ENCODE data around the gene CD180.

The CD180 gene

DNA sequence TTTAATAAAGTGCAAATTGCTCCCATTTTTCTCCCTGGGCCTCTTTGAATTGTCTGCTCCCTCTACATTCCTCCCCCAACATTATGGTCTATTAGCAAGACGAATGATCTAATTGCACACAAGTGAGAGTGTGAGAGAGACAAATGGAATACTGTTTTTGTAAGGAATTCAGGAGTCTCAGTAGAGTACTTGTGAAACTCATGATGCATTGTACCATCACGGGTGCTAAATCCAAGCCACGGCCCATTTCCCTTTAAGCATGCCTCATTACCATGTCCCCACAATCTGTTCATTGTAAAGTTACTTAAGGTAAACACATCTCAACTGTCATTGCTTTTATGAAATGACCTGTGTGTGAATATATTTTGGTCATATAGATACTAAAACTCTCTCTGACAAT lies 62.8 kb downstream of the CD180 start:
- Histone ChIP-seq H2BK120ac (ENCODE audit: low read depth, low read length) (no peak overlapping the region), H3K4ac (ENCODE audit: low read length) (no peak overlapping the region), H2AFZ (ENCODE audit: low read length) (no peak overlapping the region), H3K4me2 (ENCODE audit: insufficient read depth, low read length, poor library complexity, severe bottlenecking) (no peak overlapping the region), H2BK12ac (ENCODE audit: low read length) (no peak overlapping the region), H3K18ac (ENCODE audit: low read length) (no peak overlapping the region), H4K91ac (ENCODE audit: low read depth, low read length, poor library complexity) (no peak overlapping the region), H3K27me3 (ENCODE audit: control insufficient read depth in 3 of 3, insufficient read depth in 3 of 3, low read depth in 1 of 3, low read length in 3 of 3) (no peaks in the 10 kb centered on the region), H3K9me3 (replicated peaks in 1 of 2; ENCODE audit: control insufficient read depth in 2 of 2, insufficient read depth in 1 of 2, low read depth in 1 of 2, low read length in 2 of 2) (no peaks in the 10 kb centered on the region), H3K23ac (ENCODE audit: low read depth, low read length, poor library complexity) (no peak overlapping the region), H3K4me1 (ENCODE audit: control insufficient read depth in 2 of 2, insufficient read depth in 1 of 2, low read depth in 1 of 2, low read length in 2 of 2) (no peaks in the 10 kb centered on the region), H3K9ac (ENCODE audit: low read depth, low read length, poor library complexity) (no peak overlapping the region), H3K14ac (ENCODE audit: low read length) (no peak overlapping the region), H2BK5ac (ENCODE audit: low read length) (no peak overlapping the region), H2BK15ac (ENCODE audit: low read length) (no peak overlapping the region), H4K8ac (ENCODE audit: low read depth, low read length) (no peak overlapping the region), H3K4me3 (ENCODE audit: low read length in 2 of 2) (no peak overlapping the region), H3K79me1 (ENCODE audit: low read depth, low read length) (no peaks in the 10 kb centered on the region), H3K27ac (replicated peaks; ENCODE audit: low read length) (no peak overlapping the region), H3K36me3 (replicated peaks in 1 of 2; ENCODE audit: control insufficient read depth in 2 of 2, insufficient read depth in 2 of 2, low read length in 2 of 2) (no peaks in the 10 kb centered on the region), H2AK5ac (ENCODE audit: low read depth, low read length) (no peak overlapping the region)
- DNase-seq (ENCODE audit: low spot score), result no peak
- no CpG with 5 or more reads among the region's 3 CpGs for WGBS, 2 donors (ENCODE audit: extremely low coverage in 2 of 2, insufficient read length in 2 of 2, insufficient replicate concordance in 1 of 2)

DNA sequence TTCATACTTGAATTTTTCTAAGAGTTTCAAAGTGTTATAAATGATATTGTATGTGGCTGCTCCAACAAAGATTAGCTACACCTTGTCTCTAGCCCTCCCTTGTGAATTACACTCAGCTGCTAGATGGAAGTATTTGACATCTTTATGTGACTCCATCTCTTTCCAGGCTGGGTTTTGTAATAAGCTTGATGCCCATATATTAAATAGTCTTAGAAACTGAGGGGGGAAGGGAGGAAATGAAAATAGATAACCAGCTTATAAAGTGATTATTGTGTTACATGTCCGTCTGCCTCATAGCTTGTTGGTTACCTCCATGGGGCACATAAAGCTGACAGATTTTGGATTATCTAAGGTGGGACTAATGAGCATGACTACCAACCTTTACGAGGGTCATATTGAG lies 63.4 kb downstream of the CD180 start:
- H3K14ac ChIP-seq (ENCODE audit: low read length), result no peak overlapping the region
- no peak overlapping the region for H2AK5ac ChIP-seq (ENCODE audit: low read depth, low read length)
- H3K36me3 ChIP-seq (replicated peaks in 1 of 2; ENCODE audit: control insufficient read depth in 2 of 2, insufficient read depth in 2 of 2, low read length in 2 of 2), result no peaks in the 10 kb centered on the region
- H2AFZ ChIP-seq (ENCODE audit: low read length), result no peak overlapping the region
- no peak overlapping the region for H3K4me2 ChIP-seq (ENCODE audit: insufficient read depth, low read length, poor library complexity, severe bottlenecking)
- no peak for DNase-seq (ENCODE audit: low spot score)
- no peaks in the 10 kb centered on the region for H3K4me1 ChIP-seq (ENCODE audit: control insufficient read depth in 2 of 2, insufficient read depth in 1 of 2, low read depth in 1 of 2, low read length in 2 of 2)
- no peak overlapping the region for H3K9ac ChIP-seq (ENCODE audit: low read depth, low read length, poor library complexity)
- no peak overlapping the region for H2BK12ac ChIP-seq (ENCODE audit: low read length)
- no peak overlapping the region for H2BK120ac ChIP-seq (ENCODE audit: low read depth, low read length)
- H3K4ac ChIP-seq (ENCODE audit: low read length), result no peak overlapping the region
- no CpG with 5 or more reads among the region's 2 CpGs for WGBS, 2 donors (ENCODE audit: extremely low coverage in 2 of 2, insufficient read length in 2 of 2, insufficient replicate concordance in 1 of 2)
- H3K9me3 ChIP-seq (replicated peaks in 1 of 2; ENCODE audit: control insufficient read depth in 2 of 2, insufficient read depth in 1 of 2, low read depth in 1 of 2, low read length in 2 of 2), result no peaks in the 10 kb centered on the region
- no peak overlapping the region for H3K27ac ChIP-seq (replicated peaks; ENCODE audit: low read length)
- no peak overlapping the region for H3K23ac ChIP-seq (ENCODE audit: low read depth, low read length, poor library complexity)
- no peak overlapping the region for H4K91ac ChIP-seq (ENCODE audit: low read depth, low read length, poor library complexity)
- H3K27me3 ChIP-seq (ENCODE audit: control insufficient read depth in 3 of 3, insufficient read depth in 3 of 3, low read depth in 1 of 3, low read length in 3 of 3), result no peaks in the 10 kb centered on the region
- H3K4me3 ChIP-seq (ENCODE audit: low read length in 2 of 2), result no peak overlapping the region
- no peaks in the 10 kb centered on the region for H3K79me1 ChIP-seq (ENCODE audit: low read depth, low read length)
- H2BK15ac ChIP-seq (ENCODE audit: low read length), result no peak overlapping the region
- no peak overlapping the region for H2BK5ac ChIP-seq (ENCODE audit: low read length)
- no peak overlapping the region for H4K8ac ChIP-seq (ENCODE audit: low read depth, low read length)
- H3K18ac ChIP-seq (ENCODE audit: low read length), result no peak overlapping the region

DNA sequence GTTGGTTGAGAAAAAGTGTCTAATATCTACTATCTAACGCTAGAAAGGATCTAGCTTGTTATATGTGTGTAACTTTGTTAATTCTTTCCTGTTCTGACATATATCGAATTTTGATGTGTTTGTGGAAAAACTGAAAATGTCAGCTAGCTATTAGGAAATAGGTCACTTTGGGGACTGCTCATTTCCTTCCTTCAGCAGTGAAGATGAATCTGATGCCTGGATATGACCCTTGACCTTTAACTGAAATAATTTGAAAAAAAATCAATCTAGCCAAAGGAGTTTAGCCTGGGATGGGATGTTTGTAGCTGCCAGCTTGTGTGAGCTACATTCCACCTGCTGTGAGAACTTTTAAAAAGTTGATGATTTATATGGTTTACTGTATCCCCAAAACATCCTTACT lies 66.8 kb downstream of the CD180 start:
- no peak overlapping the region for H3K23ac ChIP-seq (ENCODE audit: low read depth, low read length, poor library complexity)
- no peak overlapping the region for H3K18ac ChIP-seq (ENCODE audit: low read length)
- no peaks in the 10 kb centered on the region for H3K79me1 ChIP-seq (ENCODE audit: low read depth, low read length)
- no peak overlapping the region for H2BK15ac ChIP-seq (ENCODE audit: low read length)
- no peak overlapping the region for H3K4ac ChIP-seq (ENCODE audit: low read length)
- no peaks in the 10 kb centered on the region for H3K9me3 ChIP-seq (replicated peaks in 1 of 2; ENCODE audit: control insufficient read depth in 2 of 2, insufficient read depth in 1 of 2, low read depth in 1 of 2, low read length in 2 of 2)
- H3K4me2 ChIP-seq (ENCODE audit: insufficient read depth, low read length, poor library complexity, severe bottlenecking), result no peak overlapping the region
- no peak overlapping the region for H3K27ac ChIP-seq (replicated peaks; ENCODE audit: low read length)
- no peaks in the 10 kb centered on the region for H3K27me3 ChIP-seq (ENCODE audit: control insufficient read depth in 3 of 3, insufficient read depth in 3 of 3, low read depth in 1 of 3, low read length in 3 of 3)
- no peaks in the 10 kb centered on the region for H3K4me1 ChIP-seq (ENCODE audit: control insufficient read depth in 2 of 2, insufficient read depth in 1 of 2, low read depth in 1 of 2, low read length in 2 of 2)
- DNase-seq (ENCODE audit: low spot score), result no peak
- H3K4me3 ChIP-seq (ENCODE audit: low read length in 2 of 2), result no peak overlapping the region
- H2BK5ac ChIP-seq (ENCODE audit: low read length), result no peak overlapping the region
- H3K14ac ChIP-seq (ENCODE audit: low read length), result no peak overlapping the region
- H4K8ac ChIP-seq (ENCODE audit: low read depth, low read length), result no peak overlapping the region
- H4K91ac ChIP-seq (ENCODE audit: low read depth, low read length, poor library complexity), result no peak overlapping the region
- no peak overlapping the region for H2BK120ac ChIP-seq (ENCODE audit: low read depth, low read length)
- H2AK5ac ChIP-seq (ENCODE audit: low read depth, low read length), result no peak overlapping the region
- H3K9ac ChIP-seq (ENCODE audit: low read depth, low read length, poor library complexity), result no peak overlapping the region
- WGBS, 2 donors (ENCODE audit: extremely low coverage in 2 of 2, insufficient read length in 2 of 2, insufficient replicate concordance in 1 of 2), result no CpG with 5 or more reads among the region's 2 CpGs
- H2AFZ ChIP-seq (ENCODE audit: low read length), result no peak overlapping the region
- H3K36me3 ChIP-seq (replicated peaks in 1 of 2; ENCODE audit: control insufficient read depth in 2 of 2, insufficient read depth in 2 of 2, low read length in 2 of 2), result no peaks in the 10 kb centered on the region
- no peak overlapping the region for H2BK12ac ChIP-seq (ENCODE audit: low read length)
